OCI-LY7 (cell line): ENCODE measurements around the gene NIP7. TPM values are rescaled to one million over a fixed set of nuclear protein-coding genes. Genes with fewer than 3 reads are reported as not detected.

Experiments used
- BruUV-seq: library from RNA; stranded (reverse); fragments of 400-500 nt; replicated peaks from 2 replicates; lab custom pipeline; 2021; lab: Mats Ljungman, UMichigan
- CTCF ChIA-PET: fragments of 300-600 bp; sonication (Branson Sonifier 250); formaldehyde crosslinking; loops from one replicate; lab custom pipeline; 2022; ENCODE audit warnings: antibody characterized with exemption; ENCODE audit not compliant: unreplicated experiment; lab: Charles Lee
- POLR2A ChIA-PET: fragments of 300-600 bp; sonication (Branson Sonifier 250); formaldehyde crosslinking; loops from one replicate; lab custom pipeline; 2022; ENCODE audit warnings: antibody characterized with exemption; lab: Charles Lee
- DNase-seq: peaks from one replicate; pipeline ENCODE4 v3.0.0-alpha.2; 2015; ENCODE audit warnings: low spot score
- H2AFZ ChIP-seq: fragments of 200-600 bp; sonication (generic), shearing (Covaris generic); 2 replicates; pipeline ENCODE4 v1.6.1; 2014; ENCODE audit warnings: mild to moderate bottlenecking, antibody characterized with exemption, low read length, moderate library complexity
- H3K27ac ChIP-seq: fragments of 200-600 bp; sonication (generic); 2 replicates; pipeline ENCODE4 v1.5.1; 2014; ENCODE audit warnings: mixed run types, low read depth, mild to moderate bottlenecking, moderate library complexity, low read length, inconsistent platforms; ENCODE audit not compliant: poor library complexity, severe bottlenecking
- H3K36me3 ChIP-seq: fragments of 200-600 bp; sonication (generic); 2 replicates; pipeline ENCODE4 v1.6.1; 2014; ENCODE audit warnings: mild to moderate bottlenecking, antibody characterized with exemption, low read length, moderate library complexity, mixed read lengths; ENCODE audit not compliant: insufficient read depth
- H3K4me1 ChIP-seq: fragments of 200-600 bp; sonication (generic); 2 replicates; pipeline ENCODE4 v1.5.1; 2014; ENCODE audit warnings: mild to moderate bottlenecking, low read length; ENCODE audit not compliant: insufficient read depth, poor library complexity, severe bottlenecking
- H3K4me2 ChIP-seq: fragments of 200-600 bp; sonication (generic); 2 replicates; pipeline ENCODE4 v1.6.1; 2014; ENCODE audit warnings: mild to moderate bottlenecking, low read length
- H3K4me3 ChIP-seq: fragments of 200-600 bp; sonication (generic); 2 replicates; pipeline ENCODE4 v1.5.1; 2014; ENCODE audit warnings: mild to moderate bottlenecking, low read depth, low read length; ENCODE audit not compliant: poor library complexity, severe bottlenecking
- H3K79me2 ChIP-seq: fragments of 200-600 bp; sonication (generic); 2 replicates; pipeline ENCODE4 v1.6.1; 2016; ENCODE audit warnings: low read depth, mild to moderate bottlenecking, low read length, moderate library complexity, mixed read lengths; ENCODE audit not compliant: insufficient read depth
- H3K9me2 ChIP-seq: fragments of 200-600 bp; sonication (generic); 2 replicates; pipeline ENCODE4 v1.6.1; 2016; ENCODE audit warnings: mild to moderate bottlenecking, low read length, mixed read lengths; ENCODE audit not compliant: insufficient read depth
- H3K9me3 ChIP-seq: fragments of 200-600 bp; sonication (generic); 2 replicates; pipeline ENCODE4 v1.6.1; 2014; ENCODE audit warnings: mild to moderate bottlenecking, mixed run types, low read length, mixed read lengths
- H4K20me1 ChIP-seq: fragments of 200-600 bp; sonication (generic); 2 replicates; pipeline ENCODE4 v1.6.1; 2014; ENCODE audit warnings: mild to moderate bottlenecking, antibody characterized with exemption, low read length, moderate library complexity, mixed read lengths; ENCODE audit not compliant: insufficient read depth
- EZH2phosphoT487 ChIP-seq: fragments of 200-600 bp; sonication (generic); IDR thresholded peaks from 2 replicates; pipeline ENCODE4 v1.6.1; 2018; ENCODE audit warnings: low read depth, borderline replicate concordance, mild to moderate bottlenecking, mixed run types, antibody characterized with exemption, low read length, moderate library complexity, mixed read lengths
- intact Hi-C: fragments of 100-400 bp; cut with micrococcal nuclease; formaldehyde crosslinking; loops from one replicate; pipeline ENCODE4 v1.10.0; 2022; ENCODE audit not compliant: unreplicated experiment
- total RNA-seq, 2 experiments: library from RNA; depleted of rRNA in 1 of 2; stranded (reverse); fragments of >200 nt in 1 of 2; shearing (Covaris generic) in 1 of 2; gene quantifications; 2 replicates each; pipeline ENCODE4 v1.2.3, GENCODE V29; 2014 to 2022
- TF ChIP-seq, protein P1 (sequence below): fragments of 200-600 bp; sonication (generic); conservative IDR thresholded peaks from 2 replicates; pipeline ENCODE4 v1.5.1; 2014; ENCODE audit warnings: mild to moderate bottlenecking, antibody characterized with exemption, low read length, moderate library complexity, mixed read lengths

The NIP7 gene
- total RNA-seq, 2 experiments from 2014 or later = 39.7 to 49.1 TPM

DNA sequence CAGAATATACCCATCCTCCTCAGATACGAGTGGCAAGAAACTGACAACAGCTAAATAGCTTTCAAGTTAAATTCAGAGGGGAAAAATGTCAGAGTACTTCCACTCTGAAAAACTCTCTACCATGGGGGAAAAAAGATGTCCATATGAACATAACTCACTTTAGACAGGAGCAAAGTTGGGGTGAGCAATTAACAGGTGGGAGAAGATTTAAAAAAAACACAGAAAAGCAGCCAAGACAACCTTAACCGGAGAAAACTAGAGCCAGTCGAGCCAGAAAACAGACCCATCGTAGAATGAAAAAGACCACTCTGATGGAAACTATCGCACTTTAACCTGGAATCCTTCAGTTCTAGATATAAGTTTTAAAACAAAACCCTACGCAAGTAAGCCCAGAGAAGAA lies 45.4 kb downstream of the NIP7 start:
- POLR2A ChIA-PET = interaction anchor here (0.6 to 2.4 kb wide), 5 partner anchors 9 to 59 kb away, joined by 3 to 6 read pairs (median 4); no protein-coding TSS in a partner anchor
- intact Hi-C loops = loop anchor here (2.0 to 5.0 kb wide), 3 partner anchors 46 to 253 kb away; partner anchors contain the start of genes CHTF8, COG8, NIP7 and PDF
- Histone ChIP-seq H3K4me3 (peak overlapping the region; percentile 97), H3K79me2 (peaks cover 55% of the 10 kb centered on the region), H2AFZ (peak overlapping the region; percentile 37; the same call in 1 of the 2 replicates), H3K9me2 (no peaks in the 10 kb centered on the region), H3K9me3 (0 out of 2 replicates have a peak, but pooled peaks cover 6% of the 10 kb centered on the region), H3K27ac (peak overlapping the region; percentile 79), H3K36me3 (peaks cover 46% of the 10 kb centered on the region), H4K20me1 (peaks cover 16% of the 10 kb centered on the region; the same call in 1 of the 2 replicates), H3K4me1 (peaks cover 27% of the 10 kb centered on the region), H3K4me2 (peak overlapping the region; percentile 80)
- peak; percentile 19 for DNase-seq
- CTCF ChIA-PET = no interaction called here
- TF ChIP-seq EZH2phosphoT487 = no peak
- TF ChIP-seq, protein P1, sequence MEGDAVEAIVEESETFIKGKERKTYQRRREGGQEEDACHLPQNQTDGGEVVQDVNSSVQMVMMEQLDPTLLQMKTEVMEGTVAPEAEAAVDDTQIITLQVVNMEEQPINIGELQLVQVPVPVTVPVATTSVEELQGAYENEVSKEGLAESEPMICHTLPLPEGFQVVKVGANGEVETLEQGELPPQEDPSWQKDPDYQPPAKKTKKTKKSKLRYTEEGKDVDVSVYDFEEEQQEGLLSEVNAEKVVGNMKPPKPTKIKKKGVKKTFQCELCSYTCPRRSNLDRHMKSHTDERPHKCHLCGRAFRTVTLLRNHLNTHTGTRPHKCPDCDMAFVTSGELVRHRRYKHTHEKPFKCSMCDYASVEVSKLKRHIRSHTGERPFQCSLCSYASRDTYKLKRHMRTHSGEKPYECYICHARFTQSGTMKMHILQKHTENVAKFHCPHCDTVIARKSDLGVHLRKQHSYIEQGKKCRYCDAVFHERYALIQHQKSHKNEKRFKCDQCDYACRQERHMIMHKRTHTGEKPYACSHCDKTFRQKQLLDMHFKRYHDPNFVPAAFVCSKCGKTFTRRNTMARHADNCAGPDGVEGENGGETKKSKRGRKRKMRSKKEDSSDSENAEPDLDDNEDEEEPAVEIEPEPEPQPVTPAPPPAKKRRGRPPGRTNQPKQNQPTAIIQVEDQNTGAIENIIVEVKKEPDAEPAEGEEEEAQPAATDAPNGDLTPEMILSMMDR = no peak
- no TSS peak for BruUV-seq

DNA sequence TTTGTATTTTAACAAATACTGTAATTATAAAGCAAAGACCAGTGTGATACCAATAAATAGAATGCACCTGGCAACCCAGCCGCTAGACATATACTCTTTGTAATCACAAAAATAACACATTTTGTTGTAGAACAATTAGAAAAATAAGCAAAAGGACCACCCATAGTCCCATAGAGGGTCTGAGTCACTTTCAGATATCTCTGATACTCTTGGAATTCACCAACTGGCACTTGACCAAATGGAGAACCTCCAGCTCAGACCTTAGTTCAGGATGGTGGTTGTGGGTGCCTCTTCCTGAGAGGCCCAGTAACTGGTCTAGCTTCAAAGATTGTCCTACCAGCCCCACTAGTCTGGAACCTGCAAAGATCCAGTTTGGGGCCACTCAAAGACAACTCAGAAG lies 47.0 kb downstream of the NIP7 start:
- H3K9me3 ChIP-seq = no peaks in the 10 kb centered on the region
- H4K20me1 ChIP-seq = peaks cover 16% of the 10 kb centered on the region; the same call in 1 of the 2 replicates
- POLR2A ChIA-PET = interaction anchor here (1.2 kb wide), 1 partner anchor 10 kb away, joined by 4 read pairs; no protein-coding TSS in a partner anchor
- TF ChIP-seq, protein P1 = no peak
- TF ChIP-seq EZH2phosphoT487 = no peak
- peak overlapping the region; percentile 97 for H3K4me3 ChIP-seq
- H3K27ac ChIP-seq = no peak overlapping the region
- BruUV-seq = no TSS peak
- CTCF ChIA-PET = no interaction called here
- H2AFZ ChIP-seq = peak overlapping the region; percentile 98
- H3K4me2 ChIP-seq = peak overlapping the region; percentile 45
- H3K9me2 ChIP-seq = no peaks in the 10 kb centered on the region
- intact Hi-C loops = loop anchor here (5.0 kb wide), 1 partner anchor 254 kb away; the partner anchor contains the start of genes CHTF8 and UTP4
- peaks cover 29% of the 10 kb centered on the region for H3K36me3 ChIP-seq
- H3K4me1 ChIP-seq = peaks cover 27% of the 10 kb centered on the region
- peaks cover 39% of the 10 kb centered on the region for H3K79me2 ChIP-seq
- DNase-seq = no peak

Other genes with a start within 250 kb of the NIP7 start
- 0.09 TPM in 1 of 2 replicates, not detected in the other for gene HAS3, start 234.1 kb upstream of the NIP7 start, total RNA-seq (2014; rRNA removed; shearing (Covaris generic))
- gene HAS3, start 234.1 kb upstream of the NIP7 start, total RNA-seq (2022) = 0.29 and 0.31 TPM in 2 replicates
- 54.4 and 58.8 TPM in 2 replicates for gene CHTF8, start 207.2 kb upstream of the NIP7 start, total RNA-seq (2014; rRNA removed; shearing (Covaris generic))
- 131 and 151 TPM in 2 replicates for gene CHTF8, start 207.2 kb upstream of the NIP7 start, total RNA-seq (2022)
- 21.1 and 24.9 TPM in 2 replicates for gene UTP4, start 207.1 kb upstream of the NIP7 start, total RNA-seq (2014; rRNA removed; shearing (Covaris generic))
- 61.9 and 67.3 TPM in 2 replicates for gene UTP4, start 207.1 kb upstream of the NIP7 start, total RNA-seq (2022)
- gene SNTB2, start 152.6 kb upstream of the NIP7 start, total RNA-seq (2014; rRNA removed; shearing (Covaris generic)) = 21.2 and 39.4 TPM in 2 replicates
- gene SNTB2, start 152.6 kb upstream of the NIP7 start, total RNA-seq (2022) = 32.6 and 34.1 TPM in 2 replicates
- 32.4 and 33.7 TPM in 2 replicates for gene VPS4A, start 28.4 kb upstream of the NIP7 start, total RNA-seq (2014; rRNA removed; shearing (Covaris generic))
- gene VPS4A, start 28.4 kb upstream of the NIP7 start, total RNA-seq (2022) = 33.3 and 38.4 TPM in 2 replicates
- 54.8 and 85.4 TPM in 2 replicates for gene PDF, start 9.2 kb upstream of the NIP7 start, total RNA-seq (2014; rRNA removed; shearing (Covaris generic))
- gene PDF, start 9.2 kb upstream of the NIP7 start, total RNA-seq (2022) = 31.6 and 37.8 TPM in 2 replicates
- gene COG8, start 208 bp upstream of the NIP7 start, total RNA-seq (2014; rRNA removed; shearing (Covaris generic)) = 39.0 and 60.3 TPM in 2 replicates
- gene COG8, start 208 bp upstream of the NIP7 start, total RNA-seq (2022) = 55.9 and 60.9 TPM in 2 replicates
- gene TMED6, start 12.0 kb downstream of the NIP7 start, total RNA-seq (2014; rRNA removed; shearing (Covaris generic)) = 1.7 TPM in 1 of 2 replicates, not detected in the other
- 1.2 and 1.7 TPM in 2 replicates for gene TMED6, start 12.0 kb downstream of the NIP7 start, total RNA-seq (2022)
- gene TERF2, start 46.2 kb downstream of the NIP7 start, total RNA-seq (2014; rRNA removed; shearing (Covaris generic)) = 18.8 and 19.8 TPM in 2 replicates
- 63.9 and 81.0 TPM in 2 replicates for gene TERF2, start 46.2 kb downstream of the NIP7 start, total RNA-seq (2022)
- gene CYB5B, start 84.8 kb downstream of the NIP7 start, total RNA-seq (2014; rRNA removed; shearing (Covaris generic)) = 64.9 and 83.0 TPM in 2 replicates
- 177 and 184 TPM in 2 replicates for gene CYB5B, start 84.8 kb downstream of the NIP7 start, total RNA-seq (2022)
- 6.7 and 9.9 TPM in 2 replicates for gene NFAT5, start 226.2 kb downstream of the NIP7 start, total RNA-seq (2014; rRNA removed; shearing (Covaris generic))
- 26.0 and 29.7 TPM in 2 replicates for gene NFAT5, start 226.2 kb downstream of the NIP7 start, total RNA-seq (2022)